Thoracic aorta (tissue), 2 donors: ENCODE results near the gene SMARCD3. TPM values are rescaled to one million over a fixed set of nuclear protein-coding genes. Genes with fewer than 3 reads are reported as not detected.

Experiments used
- ATAC-seq: fragments of 150-250 bp; one replicate; pipeline ENCODE4 v1.8.0; 2017; ENCODE audit warnings: low read depth; ENCODE audit not compliant: insufficient number of reproducible peaks, low FRiP score
- DNase-seq: peaks from one replicate; pipeline ENCODE4 v3.0.0-alpha.2; 2020; ENCODE audit warnings: low spot score
- H3K27ac ChIP-seq, 2 donors: fragments of 200-600 bp; sonication (generic); 1 replicate in 1 of 2; 2 replicates in 1 of 2; pipeline ENCODE4 v1.5.1; 2016; ENCODE audit warnings: mild to moderate bottlenecking in 2 of 2, moderate library complexity in 2 of 2
- H3K27me3 ChIP-seq: fragments of 200-600 bp; sonication (generic); replicated peaks from 2 replicates; pipeline ENCODE4 v1.6.0; 2016; ENCODE audit warnings: mild to moderate bottlenecking; ENCODE audit not compliant: insufficient read depth
- H3K36me3 ChIP-seq: fragments of 200-600 bp; sonication (generic); one replicate; pipeline ENCODE4 v1.5.1; 2016
- H3K4me1 ChIP-seq, 2 donors: fragments of 200-600 bp; sonication (generic); 1 replicate in 1 of 2; 2 replicates in 1 of 2; pipeline versions ENCODE4 v1.5.1 to v1.6.0; 2016; ENCODE audit warnings: low read depth in 2 of 2, mild to moderate bottlenecking in 1 of 2; ENCODE audit not compliant: control insufficient read depth in 1 of 2
- H3K4me3 ChIP-seq: fragments of 200-600 bp; sonication (generic); 2 replicates; pipeline ENCODE4 v1.5.1; 2016; ENCODE audit warnings: mild to moderate bottlenecking
- H3K9me3 ChIP-seq: fragments of 200-600 bp; sonication (generic); 2 replicates; pipeline ENCODE4 v1.5.1; 2016
- total RNA-seq, 2 donors: library from RNA; depleted of rRNA; stranded (reverse); fragments of >200 nt; gene quantifications; one replicate each; pipeline versions ENCODE4 v1.1.0 to v1.2.3, GENCODE V29; 2016
- TF ChIP-seq, protein P1 (sequence below): fragments of 200-600 bp; sonication (generic); IDR thresholded peaks from one replicate; pipeline ENCODE4 v1.5.1; 2019; ENCODE audit warnings: antibody characterized with exemption

The SMARCD3 gene
- total RNA-seq, 2 donors from 2014 or later = 51.1 to 110 TPM

DNA sequence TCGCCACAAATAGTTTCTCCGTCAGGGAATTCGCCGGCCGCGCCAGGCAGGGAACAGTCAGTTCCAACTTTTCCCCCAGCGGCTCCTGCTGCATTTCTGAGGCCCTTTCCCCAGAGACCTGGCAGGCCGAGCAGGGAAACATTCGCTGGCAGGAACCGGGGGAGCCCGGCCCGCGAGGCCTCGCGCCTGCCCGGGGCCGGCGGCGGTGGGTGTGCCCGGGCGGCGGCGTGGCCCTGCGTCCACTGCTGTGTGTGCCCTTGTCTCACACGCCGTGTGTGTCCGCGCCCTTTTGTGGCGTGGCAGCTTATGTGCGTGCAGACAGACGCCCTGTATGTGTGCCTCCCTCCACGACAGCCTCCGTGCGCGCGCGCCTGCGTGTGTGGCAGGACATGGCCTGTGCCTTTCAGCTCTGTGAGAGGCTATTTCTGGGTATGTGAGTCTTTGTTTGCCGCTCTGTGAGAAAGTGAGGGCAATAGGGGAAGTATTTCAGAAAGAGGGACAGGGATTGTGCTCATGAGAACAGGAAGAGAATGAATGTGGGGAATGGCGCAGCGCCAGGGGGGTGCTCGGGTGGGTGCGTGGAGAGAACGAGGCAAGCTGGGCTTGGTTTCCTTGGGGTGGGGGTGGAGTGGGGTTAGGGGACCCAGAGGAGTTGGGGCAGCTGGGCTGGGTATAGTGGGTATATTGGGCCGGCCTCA is 689 bp upstream of the SMARCD3 start:
- ATAC-seq (peak; percentile 17), DNase-seq (no peak)
- Histone ChIP-seq H3K27ac (peak overlapping the region; percentile 96 to 99), H3K36me3 (no peaks in the 10 kb centered on the region), H3K27me3 (no peaks in the 10 kb centered on the region), H3K9me3 (no peaks in the 10 kb centered on the region), H3K4me3 (peak overlapping the region; percentile 89), H3K4me1 (peaks cover 41 to 79% of the 10 kb centered on the region in 2 donors)
- TF ChIP-seq, protein P1, sequence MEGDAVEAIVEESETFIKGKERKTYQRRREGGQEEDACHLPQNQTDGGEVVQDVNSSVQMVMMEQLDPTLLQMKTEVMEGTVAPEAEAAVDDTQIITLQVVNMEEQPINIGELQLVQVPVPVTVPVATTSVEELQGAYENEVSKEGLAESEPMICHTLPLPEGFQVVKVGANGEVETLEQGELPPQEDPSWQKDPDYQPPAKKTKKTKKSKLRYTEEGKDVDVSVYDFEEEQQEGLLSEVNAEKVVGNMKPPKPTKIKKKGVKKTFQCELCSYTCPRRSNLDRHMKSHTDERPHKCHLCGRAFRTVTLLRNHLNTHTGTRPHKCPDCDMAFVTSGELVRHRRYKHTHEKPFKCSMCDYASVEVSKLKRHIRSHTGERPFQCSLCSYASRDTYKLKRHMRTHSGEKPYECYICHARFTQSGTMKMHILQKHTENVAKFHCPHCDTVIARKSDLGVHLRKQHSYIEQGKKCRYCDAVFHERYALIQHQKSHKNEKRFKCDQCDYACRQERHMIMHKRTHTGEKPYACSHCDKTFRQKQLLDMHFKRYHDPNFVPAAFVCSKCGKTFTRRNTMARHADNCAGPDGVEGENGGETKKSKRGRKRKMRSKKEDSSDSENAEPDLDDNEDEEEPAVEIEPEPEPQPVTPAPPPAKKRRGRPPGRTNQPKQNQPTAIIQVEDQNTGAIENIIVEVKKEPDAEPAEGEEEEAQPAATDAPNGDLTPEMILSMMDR = no peak

DNA sequence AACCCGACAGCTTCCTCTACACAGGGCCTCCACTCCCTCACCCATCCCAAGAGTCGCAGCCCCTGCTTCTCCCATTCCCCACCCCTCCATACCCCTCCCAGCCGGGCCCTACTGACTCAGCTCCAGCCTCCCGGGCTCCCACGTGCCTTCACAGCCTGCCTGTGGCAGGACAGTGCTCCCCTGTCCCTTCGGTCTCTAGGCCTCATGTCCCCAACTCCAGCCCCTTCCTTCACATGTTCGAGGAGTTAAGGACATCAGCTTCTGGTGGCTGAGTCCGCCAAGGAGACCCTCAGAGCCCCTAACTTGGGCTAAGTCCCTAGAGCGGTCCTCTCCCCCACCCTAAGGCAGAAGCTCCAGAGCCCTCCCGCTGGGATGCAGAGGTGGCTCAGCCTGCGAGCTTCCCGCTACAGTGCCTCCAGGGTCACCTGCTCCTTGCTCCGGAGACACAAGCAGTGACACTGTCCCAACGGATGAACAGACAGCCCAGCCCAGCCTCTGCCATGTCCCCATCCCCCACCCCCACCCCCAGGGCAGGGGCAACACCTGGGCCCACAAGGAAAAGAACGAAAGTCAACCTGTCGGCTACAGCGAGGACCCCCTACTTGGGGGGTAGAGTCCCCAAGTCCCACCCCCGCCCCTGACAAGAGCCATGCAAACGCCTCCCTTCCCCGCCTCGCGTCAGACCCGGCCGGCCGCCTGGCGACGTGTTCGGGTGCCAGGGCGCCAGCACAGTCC is 716 bp downstream of the SMARCD3 start:
- no peaks in the 10 kb centered on the region for H3K36me3 ChIP-seq
- peaks cover 46 to 68% of the 10 kb centered on the region in 2 donors for H3K4me1 ChIP-seq
- peak overlapping the region; percentile 89 for H3K4me3 ChIP-seq
- TF ChIP-seq, protein P1 = no peak
- DNase-seq (no peak), ATAC-seq (no peak)
- no peaks in the 10 kb centered on the region for H3K27me3 ChIP-seq
- H3K27ac ChIP-seq = peak overlapping the region; percentile 96 to 99
- H3K9me3 ChIP-seq = no peaks in the 10 kb centered on the region

DNA sequence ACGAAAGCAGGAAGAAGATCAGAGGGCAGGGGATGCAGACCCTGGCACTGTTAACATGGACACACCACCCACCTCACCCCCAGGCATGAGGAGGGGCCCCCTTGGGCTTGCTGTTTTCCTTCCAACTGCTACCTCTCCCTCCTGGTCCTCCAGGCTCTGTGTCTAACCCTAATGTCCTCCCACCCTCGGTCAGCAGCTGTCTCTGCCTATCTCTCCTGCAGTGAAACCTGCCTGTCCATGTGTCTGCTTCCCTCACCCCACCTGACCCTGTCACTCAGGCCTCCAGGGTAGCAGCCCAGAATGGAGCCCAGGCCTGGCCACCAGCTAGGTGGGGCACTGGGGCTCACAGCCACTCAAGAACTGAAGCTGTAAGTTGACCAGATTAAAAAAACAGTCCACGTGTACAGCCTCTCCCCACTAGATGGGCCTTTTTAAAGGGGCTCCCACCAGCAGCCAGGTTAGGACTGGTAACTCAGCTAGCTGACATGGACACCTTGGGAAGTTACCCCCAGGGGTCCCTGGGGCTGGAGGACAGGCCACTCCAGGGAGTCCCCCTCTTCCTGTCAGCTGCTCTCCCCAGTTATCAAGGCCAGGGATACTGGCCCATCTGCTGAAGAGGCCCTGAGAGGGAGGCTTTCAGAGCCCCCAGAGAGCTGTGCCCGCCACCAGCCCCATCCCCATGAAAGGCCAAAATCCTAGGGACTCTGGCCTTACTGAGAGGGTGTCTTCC is 1.5 kb downstream of the SMARCD3 start:
- peak overlapping the region; percentile 96 to 99 for H3K27ac ChIP-seq
- H3K36me3 ChIP-seq = peaks cover 3% of the 10 kb centered on the region
- H3K9me3 ChIP-seq = no peaks in the 10 kb centered on the region
- DNase-seq (no peak), ATAC-seq (no peak)
- no peaks in the 10 kb centered on the region for H3K27me3 ChIP-seq
- TF ChIP-seq, protein P1 = no peak
- peaks cover 46 to 60% of the 10 kb centered on the region in 2 donors for H3K4me1 ChIP-seq
- peak overlapping the region; percentile 89 for H3K4me3 ChIP-seq

DNA sequence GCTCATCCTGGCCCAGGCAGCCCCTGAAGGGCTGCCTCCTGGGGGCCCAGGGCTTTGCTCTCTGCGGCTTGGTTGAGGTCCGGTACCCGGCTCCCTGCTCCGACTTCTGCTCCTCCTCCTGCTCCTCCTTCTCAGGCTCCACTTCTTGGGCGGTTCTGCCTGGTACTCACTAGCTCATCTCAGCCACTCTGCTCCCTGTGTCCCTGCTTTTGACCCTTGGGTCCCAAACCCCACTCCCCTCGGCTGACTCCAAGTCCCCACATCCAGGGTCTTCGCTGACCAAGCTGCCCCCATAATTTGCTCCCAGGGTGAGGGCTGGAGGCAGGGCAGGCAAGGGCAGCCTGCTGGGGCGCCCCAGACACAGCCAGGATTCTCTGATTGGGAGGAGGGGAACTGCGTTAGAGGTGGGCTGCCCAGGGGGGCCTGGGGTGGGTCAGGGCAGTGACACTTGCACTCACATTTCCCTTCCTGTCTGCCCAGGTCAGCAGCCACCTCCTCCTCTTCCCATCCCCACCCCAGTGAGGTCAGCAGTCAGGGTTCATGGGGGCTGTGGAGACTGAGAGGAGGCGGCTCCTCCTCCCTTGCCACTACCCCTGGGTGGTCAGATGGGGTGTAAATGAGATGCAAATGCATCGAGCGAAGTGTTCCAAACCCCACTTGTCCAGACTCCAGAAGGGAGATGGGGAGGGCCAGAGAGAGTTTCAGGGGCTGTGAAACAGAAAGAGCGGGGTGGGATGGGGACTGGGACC is 2.2 kb downstream of the SMARCD3 start:
- peak overlapping the region; percentile 96 to 99 for H3K27ac ChIP-seq
- peaks cover 45 to 59% of the 10 kb centered on the region in 2 donors for H3K4me1 ChIP-seq
- peaks cover 9% of the 10 kb centered on the region for H3K36me3 ChIP-seq
- DNase-seq (no peak), ATAC-seq (no peak)
- no peaks in the 10 kb centered on the region for H3K27me3 ChIP-seq
- TF ChIP-seq, protein P1 = no peak
- no peaks in the 10 kb centered on the region for H3K9me3 ChIP-seq
- H3K4me3 ChIP-seq = peak overlapping the region; percentile 89
